Measurements from ENCODE around the gene TEX30.

The TEX30 gene

GRCh38 chr13:102718746-102719145, 54.8 kb downstream of the TEX30 start:
- in situ Hi-C loops (cut with MboI; ENCODE audit: low sequenced_read_pairs), result no loop called here
